Measurements from ENCODE around the gene MRPL36.

DNA sequence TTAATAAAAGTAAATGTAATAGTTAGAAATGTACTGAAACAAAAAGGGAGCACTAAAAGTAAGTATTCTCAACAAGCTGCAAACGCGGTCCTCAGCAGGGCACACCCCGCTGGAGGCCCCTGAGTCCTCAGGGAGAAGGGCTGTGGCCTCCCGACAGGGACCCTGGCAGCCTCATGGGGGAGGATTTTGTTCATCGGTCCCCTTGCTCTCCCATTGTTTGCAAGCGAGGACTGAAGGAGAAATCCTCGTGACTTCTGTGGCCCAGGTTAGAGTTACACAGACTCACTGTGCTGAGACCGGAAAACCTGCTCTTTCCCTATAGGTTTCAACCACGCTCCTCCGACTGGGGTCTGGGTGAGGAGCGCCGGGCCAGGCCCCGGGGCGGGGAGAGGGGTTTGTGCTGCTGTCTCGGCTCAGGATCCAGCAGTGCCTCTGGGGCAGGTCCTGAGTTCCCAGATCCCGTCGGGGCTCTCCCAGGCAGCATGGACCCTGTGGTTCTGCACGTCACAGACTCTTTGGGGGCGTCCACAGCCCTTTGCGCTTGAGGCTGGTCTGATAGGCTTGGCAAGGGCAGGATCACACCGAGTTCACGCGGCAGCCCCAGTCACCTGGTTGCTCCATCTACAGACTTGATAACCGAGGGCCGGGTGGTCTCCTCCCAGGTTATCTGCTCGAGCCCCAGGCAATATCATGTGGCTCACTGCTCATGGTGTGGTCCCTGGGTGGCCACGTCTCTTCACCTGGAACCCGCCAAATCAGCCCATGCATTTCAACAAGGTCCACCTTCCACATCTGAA is 38.8 kb downstream of the MRPL36 start:
- TF ChIP-seq, protein P1, sequence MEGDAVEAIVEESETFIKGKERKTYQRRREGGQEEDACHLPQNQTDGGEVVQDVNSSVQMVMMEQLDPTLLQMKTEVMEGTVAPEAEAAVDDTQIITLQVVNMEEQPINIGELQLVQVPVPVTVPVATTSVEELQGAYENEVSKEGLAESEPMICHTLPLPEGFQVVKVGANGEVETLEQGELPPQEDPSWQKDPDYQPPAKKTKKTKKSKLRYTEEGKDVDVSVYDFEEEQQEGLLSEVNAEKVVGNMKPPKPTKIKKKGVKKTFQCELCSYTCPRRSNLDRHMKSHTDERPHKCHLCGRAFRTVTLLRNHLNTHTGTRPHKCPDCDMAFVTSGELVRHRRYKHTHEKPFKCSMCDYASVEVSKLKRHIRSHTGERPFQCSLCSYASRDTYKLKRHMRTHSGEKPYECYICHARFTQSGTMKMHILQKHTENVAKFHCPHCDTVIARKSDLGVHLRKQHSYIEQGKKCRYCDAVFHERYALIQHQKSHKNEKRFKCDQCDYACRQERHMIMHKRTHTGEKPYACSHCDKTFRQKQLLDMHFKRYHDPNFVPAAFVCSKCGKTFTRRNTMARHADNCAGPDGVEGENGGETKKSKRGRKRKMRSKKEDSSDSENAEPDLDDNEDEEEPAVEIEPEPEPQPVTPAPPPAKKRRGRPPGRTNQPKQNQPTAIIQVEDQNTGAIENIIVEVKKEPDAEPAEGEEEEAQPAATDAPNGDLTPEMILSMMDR (IDR thresholded peaks at IDR 0.05), result no peak
- TF ChIP-seq EP300 (IDR thresholded peaks at IDR 0.05), result no peak
